AG09309 (cell line): ENCODE results near the gene COL11A1.
"Not testable (repeated sequence)": the region's sequence is repeated elsewhere in the genome, so short reads cannot be mapped to it uniquely, and the experiment has no call there.

Source experiments
- DNase-seq: peaks from one replicate; pipeline ENCODE4 v3.0.0-alpha.2; 2010; ENCODE audit warnings: low read depth
- H3K4me3 ChIP-seq: 2 replicates; pipeline ENCODE4 v1.5.1; 2011; ENCODE audit warnings: mild to moderate bottlenecking, low read depth, low read length, moderate library complexity; ENCODE audit not compliant: control insufficient read depth
- CTCF ChIP-seq: IDR thresholded peaks from 2 replicates; pipeline ENCODE4 v1.5.1; 2011; ENCODE audit warnings: mild to moderate bottlenecking, low read depth, low read length, inconsistent platforms; ENCODE audit not compliant: insufficient read depth, control insufficient read depth; ENCODE audit errors: missing control alignments

COL11A1 gene

GRCh38 chr1:103129255-103129654 is 20.9 kb upstream of the COL11A1 start:
- no peak overlapping the region for H3K4me3 ChIP-seq
- no peak for TF ChIP-seq CTCF
- DNase-seq = peak; percentile 88

- H3K4me3 ChIP-seq, DNase-seq: not testable (repeated sequence)
Measured at GRCh38 chr1:103128256-103128655, 19.9 kb upstream of the COL11A1 start.

GRCh38 chr1:103125219-103125618 is 16.9 kb upstream of the COL11A1 start:
- DNase-seq = no peak
- H3K4me3 ChIP-seq = no peak overlapping the region
- no peak for TF ChIP-seq CTCF

GRCh38 chr1:103122983-103123720 is 14.8 kb upstream of the COL11A1 start:
- no peak for DNase-seq
- TF ChIP-seq CTCF = no peak
- H3K4me3 ChIP-seq = no peak overlapping the region

GRCh38 chr1:103120981-103121380 is 12.7 kb upstream of the COL11A1 start:
- TF ChIP-seq CTCF = no peak
- no peak overlapping the region for H3K4me3 ChIP-seq
- DNase-seq = no peak

GRCh38 chr1:103112546-103112945 is 4.2 kb upstream of the COL11A1 start:
- H3K4me3 ChIP-seq = no peak overlapping the region
- DNase-seq = no peak
- TF ChIP-seq CTCF = no peak

GRCh38 chr1:103111926-103112325 is 3.6 kb upstream of the COL11A1 start:
- H3K4me3 ChIP-seq = no peak overlapping the region
- TF ChIP-seq CTCF = no peak
- DNase-seq = no peak
